AG20443 (cell line): ENCODE results near the gene TIGD2.
A peak's percentile ranks its signal among the peaks of the same experiment; 100 is the strongest.

ENCODE experiments used
- DNase-seq: peaks from one replicate; pipeline ENCODE4 v3.0.0; 2012; ENCODE audit warnings: low spot score, mixed read lengths

Gene TIGD2

GRCh38 chr4:89110986-89111832 lies at the start of gene TIGD2:
Gene TIGD2, plus strand, starts transcription at chr4:89111533. Its CDS starts 1,442 bp downstream, at chr4:89112975.
- DNase-seq, result peak; percentile 97

GRCh38 chr4:89064848-89065247 lies 46.5 kb upstream of the TIGD2 start:
- no peak for DNase-seq

- peak; percentile 33 for DNase-seq
These were observed 43.9 kb upstream of the TIGD2 start for GRCh38 chr4:89067417-89067816.

- no peak for DNase-seq
These were observed 41.9 kb upstream of the TIGD2 start for GRCh38 chr4:89069481-89069880.

GRCh38 chr4:89070041-89070440 lies 41.3 kb upstream of the TIGD2 start:
- DNase-seq, result no peak

- no peak for DNase-seq
These were observed 40.0 kb upstream of the TIGD2 start for GRCh38 chr4:89071311-89071710.

- DNase-seq, result no peak
These were observed 38.4 kb upstream of the TIGD2 start for GRCh38 chr4:89072921-89073320.

- no peak for DNase-seq
These were observed 33.6 kb upstream of the TIGD2 start for GRCh38 chr4:89077761-89078160.

GRCh38 chr4:89078300-89078699 lies 33.0 kb upstream of the TIGD2 start:
- DNase-seq, result no peak

- DNase-seq, result no peak
These were observed 12.3 kb upstream of the TIGD2 start for GRCh38 chr4:89099034-89099433.

GRCh38 chr4:89099471-89099870 lies 11.9 kb upstream of the TIGD2 start:
- no peak for DNase-seq

- DNase-seq, result no peak
These were observed 10.5 kb upstream of the TIGD2 start for GRCh38 chr4:89100853-89101252.

- no peak for DNase-seq
These were observed 9.8 kb upstream of the TIGD2 start for GRCh38 chr4:89101256-89102161.

- DNase-seq, result no peak
These were observed 5.6 kb upstream of the TIGD2 start for GRCh38 chr4:89105726-89106125.

GRCh38 chr4:89108091-89108490 lies 3.2 kb upstream of the TIGD2 start:
- no peak for DNase-seq

GRCh38 chr4:89109841-89110540 lies 1.3 kb upstream of the TIGD2 start:
- no peak for DNase-seq

GRCh38 chr4:89110541-89110985 lies 770 bp upstream of the TIGD2 start:
- no peak for DNase-seq

GRCh38 chr4:89111833-89112563 lies 665 bp downstream of the TIGD2 start:
- DNase-seq, result peak; percentile 24

GRCh38 chr4:89113415-89113814 lies 2.1 kb downstream of the TIGD2 start:
- no peak for DNase-seq

GRCh38 chr4:89114100-89114499 lies 2.8 kb downstream of the TIGD2 start:
- no peak for DNase-seq

- DNase-seq, result no peak
These were observed 5.8 kb downstream of the TIGD2 start for GRCh38 chr4:89117115-89117514.

- DNase-seq, result no peak
These were observed 7.8 kb downstream of the TIGD2 start for GRCh38 chr4:89119166-89119565.
